Measurements from ENCODE around the gene USF1.
"Not testable (repeated sequence)": the region's sequence is repeated elsewhere in the genome, so short reads cannot be mapped to it uniquely, and the experiment has no call there.

DNA sequence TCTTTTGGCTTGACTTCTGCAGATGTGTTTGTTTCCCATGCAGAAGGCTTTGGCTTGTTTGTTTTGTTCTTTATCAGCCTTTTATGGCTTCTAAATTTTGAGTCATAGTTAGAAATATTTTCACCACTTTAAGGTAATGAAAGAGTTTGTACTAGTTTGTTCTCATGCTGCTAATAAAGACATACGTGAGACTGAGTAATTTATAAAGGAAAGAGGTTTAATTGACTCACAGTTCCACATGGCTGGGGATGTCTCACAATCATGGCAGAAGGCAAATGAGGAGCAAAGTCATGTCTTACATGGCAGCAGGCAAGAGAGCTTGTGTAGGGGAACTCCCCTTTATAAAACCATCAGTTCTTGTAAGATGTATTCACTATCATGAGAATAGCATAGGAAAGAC lies 18.8 kb downstream of the USF1 start:
- TF ChIP-seq, protein P1, sequence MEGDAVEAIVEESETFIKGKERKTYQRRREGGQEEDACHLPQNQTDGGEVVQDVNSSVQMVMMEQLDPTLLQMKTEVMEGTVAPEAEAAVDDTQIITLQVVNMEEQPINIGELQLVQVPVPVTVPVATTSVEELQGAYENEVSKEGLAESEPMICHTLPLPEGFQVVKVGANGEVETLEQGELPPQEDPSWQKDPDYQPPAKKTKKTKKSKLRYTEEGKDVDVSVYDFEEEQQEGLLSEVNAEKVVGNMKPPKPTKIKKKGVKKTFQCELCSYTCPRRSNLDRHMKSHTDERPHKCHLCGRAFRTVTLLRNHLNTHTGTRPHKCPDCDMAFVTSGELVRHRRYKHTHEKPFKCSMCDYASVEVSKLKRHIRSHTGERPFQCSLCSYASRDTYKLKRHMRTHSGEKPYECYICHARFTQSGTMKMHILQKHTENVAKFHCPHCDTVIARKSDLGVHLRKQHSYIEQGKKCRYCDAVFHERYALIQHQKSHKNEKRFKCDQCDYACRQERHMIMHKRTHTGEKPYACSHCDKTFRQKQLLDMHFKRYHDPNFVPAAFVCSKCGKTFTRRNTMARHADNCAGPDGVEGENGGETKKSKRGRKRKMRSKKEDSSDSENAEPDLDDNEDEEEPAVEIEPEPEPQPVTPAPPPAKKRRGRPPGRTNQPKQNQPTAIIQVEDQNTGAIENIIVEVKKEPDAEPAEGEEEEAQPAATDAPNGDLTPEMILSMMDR (conservative IDR thresholded peaks at IDR 0.05; ENCODE audit: low read depth in 2 of 2): not testable (repeated sequence)
- TF ChIP-seq EZH2 (IDR thresholded peaks at IDR 0.05; ENCODE audit: low read depth, unreplicated experiment); POLR2AphosphoS5 (IDR thresholded peaks at IDR 0.05; ENCODE audit: low read depth): not testable (repeated sequence)

All from GM23338 (cell line).